GM10266 (cell line): Measurements from ENCODE around the gene IGSF21.
"Not testable (repeated sequence)": the region's sequence is repeated elsewhere in the genome, so short reads cannot be mapped to it uniquely, and the experiment has no call there.

Source experiments
- DNase-seq: peaks from one replicate; pipeline ENCODE4 v3.0.0; 2012; ENCODE audit errors: extremely low spot score
- TF ChIP-seq, protein P1 (sequence below): IDR thresholded peaks from 2 replicates; pipeline ENCODE4 v1.5.1; 2012; ENCODE audit warnings: mild to moderate bottlenecking, low read depth; ENCODE audit not compliant: control insufficient read depth, insufficient read depth; ENCODE audit errors: missing control alignments

IGSF21 gene

DNA sequence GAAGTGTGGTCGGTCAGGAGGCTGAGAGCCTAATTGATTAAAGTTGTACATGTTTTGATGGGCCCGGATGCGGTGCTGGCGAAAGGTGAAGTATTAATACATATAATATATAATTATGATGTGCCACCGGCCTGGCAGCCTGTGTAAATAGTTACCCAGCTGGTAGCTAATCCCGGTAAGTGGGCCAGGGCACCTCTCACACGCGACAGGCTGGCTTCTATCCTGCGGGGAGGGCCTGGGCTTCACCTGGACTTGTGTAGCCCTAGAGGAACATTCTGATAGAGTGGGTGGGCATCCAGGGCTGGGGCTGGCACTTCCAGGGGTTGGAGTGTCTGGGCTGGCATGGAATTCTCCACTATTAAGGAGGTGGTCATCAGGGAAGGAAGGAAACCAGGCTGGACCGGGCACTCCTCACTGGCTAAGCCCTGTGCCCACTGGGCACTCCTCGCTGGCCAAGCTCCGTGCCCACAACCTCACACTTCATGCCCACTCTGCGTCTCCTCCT is 48.3 kb downstream of the IGSF21 start:
- DNase-seq = no peak

DNA sequence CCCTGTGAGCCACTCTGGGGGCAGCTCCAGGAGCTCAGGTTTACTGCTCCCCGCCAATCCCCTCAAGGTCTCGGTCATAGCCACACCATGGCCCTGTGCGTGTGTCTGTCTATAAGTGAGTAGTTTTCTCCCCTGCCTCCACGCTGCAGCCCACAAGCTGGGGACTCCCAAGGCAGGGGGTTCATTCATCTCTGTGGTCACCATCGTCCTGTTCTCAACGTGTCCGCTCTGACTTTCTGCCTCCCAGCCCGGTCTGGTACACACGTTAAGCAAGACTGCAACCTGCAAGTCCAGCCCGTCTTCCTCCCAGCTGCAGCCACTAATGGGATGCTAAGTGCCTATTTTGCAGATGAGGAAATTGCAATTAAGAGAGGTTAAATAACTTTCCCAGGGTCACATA is 49.8 kb downstream of the IGSF21 start:
- TF ChIP-seq, protein P1, sequence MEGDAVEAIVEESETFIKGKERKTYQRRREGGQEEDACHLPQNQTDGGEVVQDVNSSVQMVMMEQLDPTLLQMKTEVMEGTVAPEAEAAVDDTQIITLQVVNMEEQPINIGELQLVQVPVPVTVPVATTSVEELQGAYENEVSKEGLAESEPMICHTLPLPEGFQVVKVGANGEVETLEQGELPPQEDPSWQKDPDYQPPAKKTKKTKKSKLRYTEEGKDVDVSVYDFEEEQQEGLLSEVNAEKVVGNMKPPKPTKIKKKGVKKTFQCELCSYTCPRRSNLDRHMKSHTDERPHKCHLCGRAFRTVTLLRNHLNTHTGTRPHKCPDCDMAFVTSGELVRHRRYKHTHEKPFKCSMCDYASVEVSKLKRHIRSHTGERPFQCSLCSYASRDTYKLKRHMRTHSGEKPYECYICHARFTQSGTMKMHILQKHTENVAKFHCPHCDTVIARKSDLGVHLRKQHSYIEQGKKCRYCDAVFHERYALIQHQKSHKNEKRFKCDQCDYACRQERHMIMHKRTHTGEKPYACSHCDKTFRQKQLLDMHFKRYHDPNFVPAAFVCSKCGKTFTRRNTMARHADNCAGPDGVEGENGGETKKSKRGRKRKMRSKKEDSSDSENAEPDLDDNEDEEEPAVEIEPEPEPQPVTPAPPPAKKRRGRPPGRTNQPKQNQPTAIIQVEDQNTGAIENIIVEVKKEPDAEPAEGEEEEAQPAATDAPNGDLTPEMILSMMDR = no peak
- no peak for DNase-seq

More for the DNA sequence above, 48.3 kb downstream of the IGSF21 start:
- TF ChIP-seq, protein P1 = no peak

DNA sequence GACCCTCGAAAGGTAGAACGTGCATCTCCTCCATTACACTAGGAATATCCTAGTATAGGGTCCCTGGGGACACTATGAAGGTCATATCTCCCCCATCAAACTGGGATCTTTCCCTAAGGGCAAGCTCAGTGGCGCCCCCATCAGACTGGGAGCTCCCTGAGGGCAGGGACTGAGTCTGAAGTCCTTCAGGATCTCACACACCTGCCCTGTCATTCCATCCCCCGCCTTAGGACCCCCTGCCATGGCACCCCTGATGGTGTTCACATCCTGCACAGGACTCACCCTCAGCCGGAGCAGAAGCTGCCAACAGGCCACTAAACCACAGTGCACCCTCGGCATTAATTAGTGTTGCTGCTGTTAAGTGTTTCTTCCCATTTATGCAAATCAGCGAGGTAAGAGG is 50.4 kb downstream of the IGSF21 start:
- TF ChIP-seq, protein P1 = no peak
- no peak for DNase-seq

DNA sequence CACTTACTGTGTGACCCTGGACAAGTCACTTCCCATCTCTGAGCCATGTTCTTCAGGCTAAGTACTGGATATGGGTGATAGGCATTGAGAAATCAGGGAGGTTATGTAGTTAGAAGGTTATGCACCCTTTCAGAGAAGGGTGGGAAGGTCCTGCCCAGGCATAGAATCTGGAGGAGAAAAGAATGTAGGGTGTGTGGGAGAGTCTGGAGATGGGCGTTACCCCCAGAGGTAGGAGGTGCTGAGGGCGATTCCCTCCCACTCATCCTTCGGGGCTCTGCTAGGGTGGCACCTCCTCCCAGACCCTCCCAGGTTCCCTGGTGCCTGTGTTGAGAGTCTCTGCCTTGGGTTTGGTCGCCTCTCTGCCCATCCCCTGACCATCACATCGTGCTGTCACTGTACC is 51.1 kb downstream of the IGSF21 start:
- DNase-seq = no peak
- TF ChIP-seq, protein P1 = no peak

DNA sequence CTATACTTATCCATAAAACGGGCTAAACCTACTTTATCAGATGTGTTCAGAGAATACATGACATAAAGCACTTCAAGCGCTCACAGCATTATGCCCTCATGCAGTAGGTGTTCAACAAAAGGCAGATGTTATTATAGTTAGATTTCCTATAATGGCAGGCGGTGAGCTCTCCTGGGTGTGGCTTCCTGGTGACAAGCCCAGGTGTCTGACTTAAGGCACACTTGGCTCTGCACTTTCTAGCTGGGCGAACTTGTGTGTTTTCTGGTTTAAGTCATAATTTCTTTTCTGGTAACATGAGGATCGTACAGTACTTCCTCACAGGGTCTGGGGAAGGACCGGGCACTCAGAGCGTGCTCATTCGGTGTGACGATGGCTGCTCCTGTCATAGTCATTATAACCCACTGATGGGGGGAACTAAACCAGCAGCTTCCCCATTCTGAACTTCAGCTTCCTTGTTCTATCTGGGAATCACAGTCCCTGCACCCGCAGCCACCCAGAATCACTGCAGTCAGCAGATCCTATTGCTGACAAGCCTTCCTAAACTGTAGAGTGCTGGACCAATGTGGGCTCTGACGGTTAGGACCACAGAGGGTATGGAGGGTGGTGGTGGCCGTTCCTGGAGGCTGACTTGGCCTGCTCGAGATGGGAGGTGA is 52.8 kb downstream of the IGSF21 start:
- TF ChIP-seq, protein P1 = no peak
- DNase-seq = no peak

DNA sequence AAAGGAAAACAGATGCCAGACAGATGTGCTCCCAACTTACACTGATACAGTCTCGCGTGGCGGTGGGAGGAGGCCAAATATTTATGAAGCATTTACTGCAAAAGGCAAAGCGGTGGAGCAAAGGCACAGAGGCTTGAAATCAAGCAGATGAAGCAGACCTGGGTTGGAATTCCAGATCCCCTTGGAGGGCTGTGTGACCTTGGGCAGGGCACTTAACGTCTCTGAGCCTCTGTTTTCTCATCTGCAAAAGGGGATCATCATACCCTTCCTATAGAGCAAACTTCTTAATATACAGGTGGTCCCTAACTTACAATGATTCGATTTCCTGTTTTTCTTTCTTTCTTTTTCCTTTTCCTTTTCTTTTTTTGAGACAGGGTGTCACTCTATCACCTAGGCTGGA is 54.1 kb downstream of the IGSF21 start:
- no peak for DNase-seq
- TF ChIP-seq, protein P1 = no peak

DNA sequence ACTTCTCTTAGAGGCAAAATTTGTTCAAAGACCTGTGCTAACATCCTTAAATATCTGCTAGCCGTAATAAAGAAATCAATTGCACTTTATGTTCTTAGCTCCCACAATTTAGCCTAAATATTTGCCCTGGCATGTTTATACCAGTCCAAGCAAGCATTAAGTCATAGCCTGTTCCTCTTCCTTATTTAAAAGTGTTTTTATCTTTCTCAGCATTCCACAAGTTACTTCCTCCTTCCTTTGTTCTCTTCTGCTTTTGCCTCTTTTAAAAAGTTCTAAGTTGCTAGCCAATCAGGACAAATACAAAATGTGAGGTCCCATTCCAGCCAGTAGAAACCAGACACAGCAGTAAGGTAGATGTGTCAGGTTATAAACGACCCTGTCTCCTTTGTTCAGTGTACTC is 58.0 kb downstream of the IGSF21 start:
- not testable (repeated sequence) for DNase-seq

DNA sequence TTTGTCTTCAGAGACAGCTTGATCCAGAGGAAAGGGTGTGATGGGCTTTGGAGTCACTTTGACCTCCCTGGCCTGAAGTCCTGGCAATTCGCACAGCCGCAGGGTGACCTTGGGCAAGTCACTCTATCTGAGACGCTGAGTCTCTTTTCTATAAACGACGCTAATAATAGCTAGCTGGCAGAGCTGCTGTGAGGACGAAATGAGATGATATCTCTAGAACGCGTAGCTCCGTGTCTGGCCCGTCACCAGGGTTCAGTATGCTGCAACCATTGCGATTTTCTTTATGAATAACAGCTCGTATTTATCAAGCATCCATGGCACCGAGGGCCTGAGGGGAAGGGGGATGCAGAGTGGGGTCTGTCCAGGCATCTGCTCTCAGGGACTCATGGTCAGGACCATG is 58.7 kb downstream of the IGSF21 start:
- DNase-seq = no peak
- TF ChIP-seq, protein P1 = no peak
